Right atrium auricular region (tissue), 2 donors: Measurements from ENCODE around the gene TMCO6. TPM values are rescaled to one million over a fixed set of nuclear protein-coding genes. Genes with fewer than 3 reads are reported as not detected.
"Not testable (repeated sequence)": the region's sequence is repeated elsewhere in the genome, so short reads cannot be mapped to it uniquely, and the experiment has no call there.

ENCODE experiments used
- DNase-seq: peaks from one replicate; pipeline ENCODE4 v3.0.0-alpha.2; 2019; ENCODE audit warnings: low spot score
- H3K27ac ChIP-seq, 2 donors: fragments of 200-600 bp; sonication (generic); 1 replicate in 1 of 2; 2 replicates in 1 of 2; pipeline ENCODE4 v1.5.1; 2016 to 2019
- H3K27me3 ChIP-seq, 2 donors: fragments of 200-600 bp; sonication (generic); one replicate each; pipeline versions ENCODE4 v1.5.1 to v1.6.0; 2017 to 2019
- H3K36me3 ChIP-seq: fragments of 200-600 bp; sonication (generic); one replicate; pipeline ENCODE4 v1.5.1; 2016
- H3K4me1 ChIP-seq, 2 donors: fragments of 200-600 bp; sonication (generic); one replicate each; pipeline versions ENCODE4 v1.5.1 to v1.6.0; 2017 to 2019
- H3K4me3 ChIP-seq, 2 donors: fragments of 200-600 bp; sonication (generic); 1 replicate in 1 of 2; 2 replicates in 1 of 2; pipeline ENCODE4 v1.5.1; 2017 to 2019; ENCODE audit warnings: mild to moderate bottlenecking in 1 of 2, moderate library complexity in 1 of 2
- H3K9me3 ChIP-seq, 2 donors: fragments of 200-600 bp; sonication (generic); one replicate each; pipeline ENCODE4 v1.5.1; 2019
- total RNA-seq, 2 donors: library from RNA; depleted of rRNA; stranded (reverse); fragments of >200 nt; gene quantifications; one replicate each; pipeline ENCODE4 v1.1.0, GENCODE V29; 2016
- TF ChIP-seq, protein P1 (sequence below), 2 donors: fragments of 200-600 bp; sonication (generic); IDR thresholded peaks; one replicate each; pipeline ENCODE4 v1.5.1; 2019; ENCODE audit warnings: antibody characterized with exemption in 2 of 2

Gene TMCO6
- total RNA-seq, 2 donors from 2014 or later = 10.6 to 26.0 TPM

GRCh38 chr5:140664030-140664358, 24.7 kb downstream of the TMCO6 start:
- Histone ChIP-seq H3K4me3 (peak overlapping the region; percentile 88), H3K36me3 (peaks cover 53% of the 10 kb centered on the region), H3K27me3 (no peaks in the 10 kb centered on the region), H3K9me3 (no peaks in the 10 kb centered on the region), H3K27ac (peak overlapping the region; percentile 88), H3K4me1 (peaks cover 0 to 20% of the 10 kb centered on the region in 2 donors)
- TF ChIP-seq, protein P1, sequence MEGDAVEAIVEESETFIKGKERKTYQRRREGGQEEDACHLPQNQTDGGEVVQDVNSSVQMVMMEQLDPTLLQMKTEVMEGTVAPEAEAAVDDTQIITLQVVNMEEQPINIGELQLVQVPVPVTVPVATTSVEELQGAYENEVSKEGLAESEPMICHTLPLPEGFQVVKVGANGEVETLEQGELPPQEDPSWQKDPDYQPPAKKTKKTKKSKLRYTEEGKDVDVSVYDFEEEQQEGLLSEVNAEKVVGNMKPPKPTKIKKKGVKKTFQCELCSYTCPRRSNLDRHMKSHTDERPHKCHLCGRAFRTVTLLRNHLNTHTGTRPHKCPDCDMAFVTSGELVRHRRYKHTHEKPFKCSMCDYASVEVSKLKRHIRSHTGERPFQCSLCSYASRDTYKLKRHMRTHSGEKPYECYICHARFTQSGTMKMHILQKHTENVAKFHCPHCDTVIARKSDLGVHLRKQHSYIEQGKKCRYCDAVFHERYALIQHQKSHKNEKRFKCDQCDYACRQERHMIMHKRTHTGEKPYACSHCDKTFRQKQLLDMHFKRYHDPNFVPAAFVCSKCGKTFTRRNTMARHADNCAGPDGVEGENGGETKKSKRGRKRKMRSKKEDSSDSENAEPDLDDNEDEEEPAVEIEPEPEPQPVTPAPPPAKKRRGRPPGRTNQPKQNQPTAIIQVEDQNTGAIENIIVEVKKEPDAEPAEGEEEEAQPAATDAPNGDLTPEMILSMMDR (IDR thresholded peaks at IDR 0.05) = no peak
- no peak for DNase-seq

- Histone ChIP-seq H3K27ac (peak within 1 kb of the TSS; percentile 88), H3K27me3 (no peaks in the 10 kb centered on the region), H3K9me3 (no peaks in the 10 kb centered on the region), H3K4me1 (peaks cover 0 to 20% of the 10 kb centered on the region in 2 donors), H3K36me3 (peaks cover 53% of the 10 kb centered on the region), H3K4me3 (peak within 1 kb of the TSS; percentile 88)
- TF ChIP-seq, protein P1 (IDR thresholded peaks at IDR 0.05) = no peak
- DNase-seq = peak; percentile 97
These were observed 25.3 kb downstream of the TMCO6 start, which contains the start of gene WDR55 for GRCh38 chr5:140664359-140665119. Gene WDR55, plus strand, starts transcription at chr5:140664904. Its CDS starts 9 bp downstream, at chr5:140664913.

- not testable (repeated sequence) for H3K4me1 ChIP-seq, H3K9me3 ChIP-seq, DNase-seq, H3K27ac ChIP-seq, H3K4me3 ChIP-seq, H3K27me3 ChIP-seq
- peaks cover 62% of the 10 kb centered on the region for H3K36me3 ChIP-seq
These were observed 31.8 kb downstream of the TMCO6 start for GRCh38 chr5:140671035-140671434.

DNA sequence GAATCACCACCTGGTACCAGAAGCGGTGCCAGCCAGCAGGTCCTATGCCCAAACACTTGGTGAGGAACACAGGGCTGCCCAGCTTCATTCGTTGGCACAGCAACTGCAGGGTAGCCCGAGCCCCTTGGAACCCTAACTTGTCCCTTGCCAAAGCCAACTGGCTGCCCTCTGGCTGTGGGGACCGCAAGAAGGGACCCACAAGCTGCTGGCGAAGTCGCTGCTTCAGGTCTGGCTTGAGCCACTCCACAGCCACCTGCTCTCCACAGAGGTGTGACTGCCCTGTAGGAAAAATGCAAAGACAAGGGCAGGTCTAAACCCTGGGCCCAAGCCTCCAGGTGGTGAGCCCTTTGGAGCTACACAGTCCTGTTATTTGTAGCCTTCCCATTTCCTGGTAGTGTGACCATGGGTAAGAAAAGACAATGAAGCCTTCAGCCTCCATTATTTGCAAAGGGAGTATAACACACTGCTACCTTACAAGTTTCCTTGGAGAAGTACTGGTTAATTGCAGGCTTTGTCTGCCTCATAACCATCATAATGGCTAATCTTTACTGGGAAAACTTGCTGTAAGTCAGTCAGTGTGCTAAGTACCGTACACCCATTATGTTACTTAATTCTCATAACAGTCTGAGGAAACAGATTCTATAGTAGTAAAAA, 32.3 kb downstream of the TMCO6 start:
- Histone ChIP-seq H3K36me3 (peaks cover 67% of the 10 kb centered on the region), H3K4me1 (no peaks in the 10 kb centered on the region), H3K27me3 (no peaks in the 10 kb centered on the region), H3K27ac (no peak overlapping the region), H3K9me3 (no peaks in the 10 kb centered on the region), H3K4me3 (no peak overlapping the region)
- no peak for DNase-seq
- TF ChIP-seq, protein P1 (IDR thresholded peaks at IDR 0.05) = no peak

GRCh38 chr5:140672455-140673186, 33.4 kb downstream of the TMCO6 start:
- Histone ChIP-seq H3K36me3 (peaks cover 77% of the 10 kb centered on the region), H3K4me1 (no peaks in the 10 kb centered on the region), H3K27me3 (no peaks in the 10 kb centered on the region), H3K9me3 (no peaks in the 10 kb centered on the region), H3K27ac (no peak overlapping the region), H3K4me3 (peak overlapping the region in 1 of 2 donors; percentile 21)
- DNase-seq = no peak
- TF ChIP-seq, protein P1 (IDR thresholded peaks at IDR 0.05) = no peak
